Mesothelial cell of epicardium (in vitro differentiated cells): ENCODE data around the gene OR52E4. TPM values are rescaled to one million over a fixed set of nuclear protein-coding genes. Genes with fewer than 3 reads are reported as not detected.
A peak's percentile ranks its signal among the peaks of the same experiment; 100 is the strongest.

Source experiments
- DNase-seq, 2 experiments: peaks; one replicate each; pipeline ENCODE4 v3.0.0; 2021; ENCODE audit warnings: low spot score in 2 of 2; ENCODE audit not compliant: unreplicated experiment in 2 of 2
- H3K27ac Mint-ChIP-seq: 2 replicates; pipeline ENCODE4 v1.8.0; 2021; ENCODE audit warnings: mixed read lengths
- H3K27me3 Mint-ChIP-seq: 2 replicates; pipeline ENCODE4 v1.8.0; 2021; ENCODE audit warnings: low read depth, mixed read lengths
- H3K36me3 Mint-ChIP-seq: 2 replicates; pipeline ENCODE4 v1.8.0; 2021; ENCODE audit warnings: mixed read lengths
- H3K4me1 Mint-ChIP-seq: 2 replicates; pipeline ENCODE4 v1.8.0; 2021; ENCODE audit warnings: mixed read lengths
- H3K4me3 Mint-ChIP-seq: 2 replicates; pipeline ENCODE4 v1.8.0; 2021; ENCODE audit warnings: mild to moderate bottlenecking, moderate library complexity, mixed read lengths
- H3K9me3 Mint-ChIP-seq: 2 replicates; pipeline ENCODE4 v1.8.0; 2021; ENCODE audit warnings: mixed read lengths
- CTCF ChIP-seq: fragments of 200-600 bp; sonication (generic); IDR thresholded peaks from one replicate; pipeline ENCODE4 v1.5.0; 2021; ENCODE audit warnings: antibody characterized with exemption; ENCODE audit not compliant: unreplicated experiment
- total RNA-seq: library from RNA; stranded (reverse); gene quantifications from 3 replicates; pipeline ENCODE4 v1.2.1, GENCODE V29; 2021

Gene OR52E4
- not detected in 3 replicates for total RNA-seq

- H3K4me3 Mint-ChIP-seq = no peak within 1 kb of the TSS
- H3K36me3 Mint-ChIP-seq = no peaks in the 10 kb centered on the region
- no peak within 1 kb of the TSS for H3K27ac Mint-ChIP-seq
- H3K9me3 Mint-ChIP-seq = peaks cover under 1% of the 10 kb centered on the region
- no peak for DNase-seq
- peaks cover 19% of the 10 kb centered on the region for H3K27me3 Mint-ChIP-seq
- TF ChIP-seq CTCF = no peak
- H3K4me1 Mint-ChIP-seq = no peaks in the 10 kb centered on the region
Observed at GRCh38 chr11:5880329-5880728, at the start of gene OR52E4. TSS of gene OR52E4 (plus strand) at chr11:5880629. CDS start at chr11:5884293, 3,664 bp downstream.

GRCh38 chr11:5831196-5831829 is 49.1 kb upstream of the OR52E4 start:
- Mint-ChIP-seq H3K9me3 (peaks cover 4% of the 10 kb centered on the region), H3K36me3 (no peaks in the 10 kb centered on the region), H3K27me3 (no peaks in the 10 kb centered on the region), H3K4me1 (no peaks in the 10 kb centered on the region), H3K4me3 (no peak overlapping the region), H3K27ac (peak overlapping the region; percentile 69)
- no peak for DNase-seq
- TF ChIP-seq CTCF = no peak

- no peak for TF ChIP-seq CTCF
Observed at GRCh38 chr11:5833446-5833845, 47.0 kb upstream of the OR52E4 start.

GRCh38 chr11:5837695-5838094 is 42.7 kb upstream of the OR52E4 start:
- H3K27me3 Mint-ChIP-seq = no peaks in the 10 kb centered on the region
- H3K4me1 Mint-ChIP-seq = no peaks in the 10 kb centered on the region
- no peaks in the 10 kb centered on the region for H3K36me3 Mint-ChIP-seq
- H3K27ac Mint-ChIP-seq = no peak overlapping the region
- H3K9me3 Mint-ChIP-seq = peaks cover 16% of the 10 kb centered on the region
- no peak for TF ChIP-seq CTCF
- DNase-seq = no peak
- H3K4me3 Mint-ChIP-seq = no peak overlapping the region

More at GRCh38 chr11:5833446-5833845, 47.0 kb upstream of the OR52E4 start:
- Mint-ChIP-seq H3K4me1 (no peaks in the 10 kb centered on the region), H3K4me3 (no peak overlapping the region), H3K9me3 (peaks cover 14% of the 10 kb centered on the region), H3K36me3 (no peaks in the 10 kb centered on the region), H3K27me3 (no peaks in the 10 kb centered on the region), H3K27ac (no peak overlapping the region)
- no peak for DNase-seq

GRCh38 chr11:5841797-5842196 is 38.6 kb upstream of the OR52E4 start, which contains the start of gene OR52E6:
TSS of gene OR52E6 (minus strand) at chr11:5841897. CDS start at chr11:5841897, 0 bp downstream.
- Mint-ChIP-seq H3K9me3 (peaks cover 16% of the 10 kb centered on the region), H3K4me3 (no peak within 1 kb of the TSS), H3K4me1 (no peaks in the 10 kb centered on the region), H3K27me3 (no peaks in the 10 kb centered on the region), H3K36me3 (no peaks in the 10 kb centered on the region), H3K27ac (no peak within 1 kb of the TSS)
- TF ChIP-seq CTCF = no peak
- DNase-seq = no peak
